ENCODE measurements around the gene PROSER3.

GRCh38 chr19:35738021-35738886 lies 19.7 kb upstream of the PROSER3 start:
- no peak for TF ChIP-seq CTCF (conservative IDR thresholded peaks at IDR 0.05 in 1 of 2, IDR thresholded peaks at IDR 0.05 in 1 of 2; ENCODE audit: extremely low read depth in 1 of 2, insufficient read depth in 1 of 2, low read depth in 1 of 2, low read length in 2 of 2)
- no peak for TF ChIP-seq EZH2 (IDR thresholded peaks at IDR 0.05; ENCODE audit: borderline replicate concordance, low read length)

Data from mammary epithelial cell (primary cell).